Activated T-cell treated with anti-CD3 and anti-CD28 coated beads, Interleukin-2, amount 50 U/mL, for 1 hour (primary cell): Measurements from ENCODE around the gene SERPINA9.

ENCODE experiments used
- DNase-seq: peaks from one replicate; pipeline ENCODE4 v3.0.0-alpha.2; 2020

Gene SERPINA9

DNA sequence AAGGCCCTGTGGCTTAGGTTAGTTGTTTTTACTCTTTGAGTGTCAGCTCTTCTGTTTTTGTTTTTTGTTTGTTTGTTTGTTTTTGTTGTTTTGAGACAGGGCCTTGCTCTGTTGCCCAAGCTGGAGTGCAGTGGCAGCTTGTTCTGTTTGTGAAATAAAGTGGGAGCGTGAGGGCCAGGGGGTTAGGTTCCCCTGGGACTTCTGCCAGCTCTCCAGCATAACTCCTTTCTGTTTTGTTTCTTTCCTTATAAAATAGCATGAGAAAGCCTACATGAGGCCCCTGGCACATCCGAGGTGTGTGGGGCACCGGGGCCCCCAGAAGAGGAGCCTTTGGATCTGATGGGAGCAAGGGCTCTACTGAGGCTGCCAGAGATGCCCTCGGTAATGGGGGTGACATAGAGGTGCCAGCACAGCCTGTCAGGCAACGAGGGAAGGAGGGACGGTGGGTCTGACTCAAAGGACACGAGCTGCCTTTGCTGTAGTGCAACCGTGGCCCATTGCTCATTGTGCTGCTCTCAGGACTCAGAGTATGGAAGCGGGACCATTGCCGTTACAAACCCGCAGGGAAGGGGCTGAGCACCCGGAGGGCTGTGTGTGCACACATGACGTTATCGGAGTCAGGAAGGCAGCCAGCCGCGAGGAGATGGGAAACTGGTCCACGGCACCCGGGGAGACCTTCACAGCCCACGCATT lies 14.3 kb downstream of the SERPINA9 start:
- DNase-seq: no peak

DNA sequence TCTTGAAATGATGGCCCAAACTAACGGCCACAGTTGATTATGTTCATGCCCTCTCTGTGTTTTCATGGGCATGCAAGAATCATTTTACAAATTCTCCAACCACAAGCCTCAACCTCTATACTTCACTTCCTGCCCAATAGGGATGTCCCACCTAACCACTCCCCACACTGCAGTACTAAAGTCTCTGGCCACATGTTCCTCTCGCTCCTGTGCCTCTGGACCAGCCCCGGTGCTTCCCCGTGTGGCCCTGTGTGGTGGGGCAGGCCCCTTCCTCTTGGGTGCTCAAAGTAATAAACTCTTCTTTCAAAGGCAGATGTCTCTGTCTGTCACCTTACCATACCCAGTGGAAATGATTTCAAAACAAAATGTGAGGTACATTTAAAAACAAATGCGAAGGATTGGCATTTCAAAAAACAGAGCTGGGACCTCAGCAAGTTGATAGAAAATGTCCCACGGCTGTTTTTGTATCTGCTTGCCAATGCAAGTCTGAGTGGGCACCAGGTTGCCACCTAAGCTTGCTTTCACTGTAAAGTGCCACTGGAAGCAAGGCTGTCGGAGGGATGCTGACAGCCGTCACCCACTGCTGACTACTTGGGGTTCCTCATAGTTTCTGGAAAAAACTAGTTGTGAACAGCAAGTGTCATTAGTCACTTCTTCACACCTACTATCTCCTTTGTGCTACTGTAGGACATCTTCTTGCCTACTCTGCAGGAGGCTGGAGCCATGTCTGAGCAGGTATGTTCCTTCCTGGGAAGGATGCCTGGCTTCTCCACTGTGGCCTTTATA lies 15.2 kb downstream of the SERPINA9 start:
- no peak for DNase-seq

DNA sequence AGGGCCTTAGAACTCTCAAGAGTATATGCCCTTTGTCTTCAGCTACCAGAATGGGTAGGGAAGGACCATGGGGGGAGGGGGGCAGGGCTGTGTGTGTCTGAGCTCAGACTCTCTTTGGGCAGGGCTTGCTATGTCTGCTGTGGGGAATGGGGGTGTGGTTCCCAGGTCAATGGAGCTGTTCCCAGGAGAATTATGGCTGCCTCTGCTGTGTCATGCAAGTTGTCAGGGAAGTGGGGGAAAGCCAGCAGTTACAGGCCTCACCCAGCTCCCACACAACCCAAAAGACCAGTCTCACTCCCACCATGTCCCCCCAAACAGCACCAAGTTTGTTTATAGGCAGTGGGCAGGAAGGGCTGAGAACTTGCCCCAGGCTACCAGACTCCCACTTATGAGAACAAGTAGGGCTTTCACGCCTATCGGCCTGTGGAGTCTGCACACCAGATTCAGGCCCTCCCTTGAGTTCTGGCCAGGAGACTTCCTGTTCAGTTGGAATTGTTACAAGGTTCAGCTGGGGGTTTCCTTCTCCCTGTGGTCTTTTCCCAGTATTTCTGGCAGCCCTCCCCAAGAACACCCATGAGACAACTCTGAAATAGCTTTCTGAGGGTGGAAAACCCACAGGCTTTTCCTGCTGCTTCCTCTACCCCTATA lies 17.3 kb downstream of the SERPINA9 start:
- no peak for DNase-seq

DNA sequence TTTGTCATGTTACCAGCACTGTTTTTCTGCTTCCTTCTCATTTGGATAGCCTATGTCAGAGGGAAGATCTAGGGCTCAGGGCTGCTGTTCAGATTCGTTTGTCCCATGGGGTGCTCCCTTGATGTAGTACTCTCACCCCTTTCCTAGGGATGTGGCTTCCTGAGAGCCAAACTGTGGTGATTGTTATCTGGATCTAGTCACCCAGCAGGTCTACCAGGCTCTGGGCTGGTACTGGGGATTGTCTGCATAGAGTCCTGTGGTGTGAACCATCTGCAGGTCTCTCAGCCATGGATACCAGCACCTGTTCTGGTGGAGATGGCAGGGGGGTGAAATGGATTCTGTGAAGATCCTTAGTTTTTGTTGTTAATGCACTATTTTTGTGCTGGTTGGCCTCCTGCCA lies 17.9 kb downstream of the SERPINA9 start:
- no peak for DNase-seq

DNA sequence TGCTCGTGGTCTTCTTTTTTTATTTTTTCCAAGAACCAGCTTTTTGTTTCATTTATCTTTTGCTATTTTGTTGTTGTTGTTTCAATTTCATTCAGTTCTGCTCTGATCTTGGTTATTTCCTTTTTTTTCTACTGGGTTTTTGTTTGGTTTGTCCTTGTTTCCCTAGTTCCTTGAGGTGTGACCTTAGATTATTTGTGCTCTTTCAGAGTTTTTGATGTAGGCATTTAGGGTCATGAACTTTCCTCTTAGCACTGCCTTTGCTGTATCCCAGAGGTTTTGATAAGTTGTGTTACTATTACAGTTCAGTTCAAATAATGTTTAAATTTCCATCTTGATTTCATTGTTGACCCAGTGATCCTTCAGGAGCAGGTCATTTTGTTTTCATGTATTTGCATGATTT lies 20.1 kb downstream of the SERPINA9 start:
- no peak for DNase-seq

DNA sequence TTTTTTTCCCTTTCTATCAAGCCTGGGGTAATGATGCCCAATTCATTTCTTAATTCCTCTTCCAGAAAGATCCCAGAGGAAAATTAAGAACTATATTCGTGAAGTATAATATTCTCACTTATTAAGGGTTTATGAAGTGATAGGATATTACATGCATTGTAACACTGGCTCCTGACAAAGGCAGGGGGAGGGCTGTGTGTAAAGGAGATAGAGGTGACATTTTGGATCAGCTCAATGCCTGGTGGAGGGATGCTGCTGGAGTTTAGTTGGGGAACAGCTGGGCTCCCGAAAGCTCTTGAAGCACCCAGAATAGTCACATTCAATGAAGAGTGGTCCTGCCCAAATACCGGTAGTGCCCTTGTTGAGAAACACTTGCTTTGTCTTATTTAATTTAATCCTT lies 24.2 kb downstream of the SERPINA9 start:
- DNase-seq: no peak

DNA sequence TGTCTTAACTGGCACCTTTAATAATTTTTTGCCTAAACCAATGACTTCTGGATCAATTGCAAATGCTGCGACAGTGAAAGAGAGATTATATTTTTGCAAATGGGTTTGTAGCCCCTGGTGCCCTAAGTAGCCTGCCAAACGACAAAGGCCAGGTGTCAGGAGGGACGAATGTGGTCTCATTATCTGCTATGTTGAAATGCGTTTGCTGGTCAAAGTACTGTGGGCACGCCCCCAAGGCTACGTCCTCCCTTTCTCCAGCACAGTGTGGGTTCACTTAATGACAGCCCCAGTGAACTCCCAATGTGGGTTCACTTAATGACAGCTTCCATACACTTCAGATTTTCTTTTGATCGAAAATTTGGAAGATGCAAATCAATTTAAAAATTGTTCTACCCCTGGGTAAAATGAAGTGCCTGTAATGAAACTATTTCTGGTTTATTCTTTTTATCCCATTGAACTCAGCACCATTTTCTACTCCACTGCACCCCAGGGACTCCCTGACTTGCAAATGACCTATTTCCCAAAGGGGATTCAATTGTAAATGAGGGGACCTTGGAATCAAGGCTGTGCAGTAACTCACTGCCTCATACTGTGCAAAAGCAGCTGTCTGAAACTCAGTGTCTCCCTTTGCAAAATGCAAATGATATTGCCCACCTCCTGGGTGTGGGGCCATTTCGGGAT lies 24.8 kb downstream of the SERPINA9 start:
- no peak for DNase-seq

DNA sequence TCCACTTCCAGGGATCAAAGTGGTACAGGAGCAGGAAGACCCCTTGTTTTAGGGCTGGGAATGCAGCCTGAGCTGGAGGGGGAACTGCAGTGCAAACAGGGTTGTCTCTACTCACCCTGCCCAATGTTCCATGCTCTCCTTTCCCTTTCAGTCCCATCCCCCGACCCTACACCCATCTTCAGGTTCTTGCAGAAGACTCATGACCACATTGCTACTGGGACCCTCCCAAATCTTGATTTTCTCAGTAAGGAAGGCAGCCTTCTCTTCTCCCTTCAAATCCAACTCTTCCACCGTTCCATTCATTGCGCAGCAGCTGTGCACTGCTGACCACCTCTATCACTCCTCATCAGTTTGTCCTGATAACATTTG lies 25.3 kb downstream of the SERPINA9 start:
- no peak for DNase-seq

DNA sequence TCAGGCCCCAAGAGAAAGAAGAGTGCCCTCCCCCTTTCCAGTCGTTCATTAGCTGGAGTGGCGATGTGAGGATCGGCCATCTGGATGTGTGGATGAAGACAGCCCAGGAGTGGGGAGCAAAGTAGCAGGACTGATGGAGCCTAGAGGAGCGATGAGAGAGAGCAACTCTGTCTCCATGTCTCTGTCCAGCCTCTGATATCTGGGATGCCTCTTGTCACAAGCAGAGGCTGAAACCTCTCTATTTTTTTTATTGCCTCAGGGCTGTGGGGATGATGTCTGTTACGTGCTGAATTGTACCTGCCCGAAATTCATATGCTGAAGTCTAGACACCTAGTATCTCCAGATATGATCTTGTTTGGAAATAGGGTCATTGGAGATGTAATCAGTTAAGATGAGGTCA lies 26.1 kb downstream of the SERPINA9 start:
- DNase-seq: no peak

DNA sequence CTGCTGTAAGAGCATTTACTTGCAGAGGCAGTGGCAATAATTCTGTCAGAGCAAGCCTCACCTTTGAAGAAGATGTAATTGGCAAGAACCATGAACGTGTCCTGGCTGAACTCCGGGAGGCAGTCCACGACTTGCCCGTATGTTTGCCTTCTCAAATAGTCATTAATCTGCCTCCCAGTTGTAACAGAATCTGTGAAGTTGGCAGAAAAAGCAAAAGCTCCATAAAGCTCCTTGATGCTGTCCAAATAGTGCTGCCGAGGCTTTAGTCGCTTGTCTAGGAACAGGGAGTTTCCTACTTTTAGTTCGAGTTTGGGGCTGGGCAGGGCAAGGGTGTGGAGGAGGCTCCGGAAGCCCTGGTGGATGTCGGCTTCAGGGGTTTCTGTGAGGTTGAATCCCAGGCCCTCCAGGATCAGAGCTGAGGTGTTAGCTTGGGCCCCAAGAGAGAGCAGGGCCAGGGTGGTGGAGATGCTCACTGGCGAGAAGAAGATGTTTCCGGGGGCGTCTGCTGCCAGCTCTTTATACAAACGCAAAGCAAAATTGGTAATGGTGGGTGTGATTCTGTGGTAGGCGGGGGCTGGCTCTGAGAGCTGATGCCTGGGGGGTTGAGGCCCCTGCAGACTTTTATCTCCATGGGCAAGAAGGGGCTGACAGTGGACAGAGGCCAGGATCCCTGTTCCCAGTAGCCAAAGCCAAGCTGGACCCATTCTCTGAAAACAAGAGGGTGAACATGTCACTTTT lies 27.8 kb downstream of the SERPINA9 start:
- no peak for DNase-seq

DNA sequence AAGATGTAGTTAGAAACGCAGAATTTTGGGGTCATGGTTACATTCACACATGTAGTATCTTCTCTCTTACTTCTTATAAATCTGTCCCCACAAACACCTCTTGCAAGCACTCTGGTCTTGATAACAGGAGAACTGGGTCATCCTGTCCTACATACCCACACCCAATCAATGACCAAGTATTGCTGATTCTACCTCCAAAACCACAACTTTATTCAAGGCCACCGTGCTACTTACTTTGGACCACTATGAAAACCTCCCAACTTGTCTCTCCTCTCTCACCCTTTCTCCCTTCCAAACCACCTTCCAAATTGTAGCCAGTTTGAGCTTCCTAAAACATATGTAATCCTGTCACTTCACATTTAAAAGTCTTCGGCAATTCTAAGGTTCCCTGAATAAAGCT lies 28.8 kb downstream of the SERPINA9 start:
- no peak for DNase-seq

DNA sequence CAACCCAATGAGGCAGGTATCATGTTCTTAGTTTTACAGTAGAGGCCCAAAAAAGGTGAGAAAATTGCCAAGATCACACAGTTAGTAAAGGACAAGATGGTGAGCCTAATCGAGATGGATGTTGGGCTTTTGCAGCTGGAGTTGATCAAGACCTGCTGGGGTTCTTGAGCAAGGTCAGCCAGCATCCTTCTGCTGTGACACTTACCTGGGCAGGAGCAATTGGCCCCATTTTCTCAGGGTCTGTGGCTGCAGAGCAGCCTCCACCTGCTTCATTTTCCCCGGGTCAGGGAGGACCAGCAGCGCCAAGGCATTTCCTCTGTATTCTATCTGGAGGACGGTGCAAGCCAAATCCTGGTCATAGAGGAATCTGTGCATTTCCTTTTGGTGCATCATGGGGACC lies 29.9 kb downstream of the SERPINA9 start:
- no peak for DNase-seq

DNA sequence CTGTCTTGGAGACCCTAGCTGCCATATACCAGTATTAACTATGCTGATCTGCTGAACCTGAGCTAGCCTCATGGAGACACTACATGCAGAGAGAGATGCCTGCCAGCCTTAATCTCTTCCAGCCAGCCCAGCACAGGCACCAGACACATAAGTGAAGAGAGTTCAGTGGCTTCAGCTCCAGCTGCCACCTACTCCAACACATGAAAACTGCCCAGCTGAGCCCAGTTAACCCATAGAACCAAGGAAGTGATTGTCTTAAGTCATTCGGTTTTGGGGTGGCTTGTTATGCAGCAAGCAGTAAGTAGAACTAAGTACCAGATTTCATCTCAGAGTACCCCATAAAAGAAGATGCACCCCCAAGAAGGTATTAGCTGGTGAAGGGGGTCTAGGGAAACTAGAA lies 31.0 kb downstream of the SERPINA9 start:
- DNase-seq: no peak

DNA sequence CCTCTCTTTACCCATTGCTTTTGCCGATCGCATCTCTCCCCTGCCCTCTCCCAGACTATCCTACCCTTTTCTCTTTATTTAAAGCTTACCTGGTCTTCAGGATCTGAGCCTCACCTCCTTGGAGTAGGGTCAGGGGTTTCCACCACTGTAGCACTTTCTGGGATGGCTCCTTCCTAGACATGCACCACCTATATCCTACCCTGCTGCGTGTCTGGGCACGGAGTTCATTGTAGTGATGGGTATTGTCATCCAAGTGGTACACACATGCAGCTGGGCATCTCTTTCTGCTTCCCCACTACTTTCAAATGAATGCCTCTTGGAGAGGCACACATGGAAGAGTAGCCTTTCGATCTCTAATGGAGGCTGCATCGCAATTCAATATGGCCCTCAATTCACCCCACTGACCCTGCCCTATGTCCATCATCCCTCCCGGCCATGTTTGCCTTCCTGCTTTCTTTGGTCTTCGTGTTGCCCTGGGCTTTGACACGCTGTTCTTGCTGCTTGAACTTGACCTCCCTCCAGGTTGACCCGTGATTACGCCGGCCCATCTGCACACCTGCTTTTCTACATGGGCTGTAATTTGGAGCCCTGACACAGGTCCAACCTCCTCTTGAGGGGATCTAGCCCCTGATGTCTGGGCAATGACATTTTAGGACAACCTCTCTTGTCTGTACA lies 34.3 kb downstream of the SERPINA9 start:
- no peak for DNase-seq

DNA sequence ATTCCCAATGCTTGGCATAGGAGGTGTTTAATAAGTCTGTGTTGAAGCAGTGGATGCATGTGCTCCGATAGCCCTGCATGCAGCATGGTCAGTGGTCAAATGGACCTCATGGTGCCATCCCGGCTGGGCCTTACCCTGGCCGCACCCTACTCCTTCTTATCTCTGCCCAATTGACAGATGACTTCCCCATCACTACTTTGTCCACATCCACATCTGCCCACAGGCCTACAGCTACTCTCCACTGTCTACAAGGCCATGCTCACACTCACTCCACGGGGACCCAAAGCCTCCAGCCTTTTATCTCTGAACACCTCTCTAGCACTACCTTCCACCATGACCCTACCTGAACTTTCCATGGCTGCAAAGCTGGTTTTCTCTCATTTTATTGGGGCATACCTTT lies 34.9 kb downstream of the SERPINA9 start:
- no peak for DNase-seq

DNA sequence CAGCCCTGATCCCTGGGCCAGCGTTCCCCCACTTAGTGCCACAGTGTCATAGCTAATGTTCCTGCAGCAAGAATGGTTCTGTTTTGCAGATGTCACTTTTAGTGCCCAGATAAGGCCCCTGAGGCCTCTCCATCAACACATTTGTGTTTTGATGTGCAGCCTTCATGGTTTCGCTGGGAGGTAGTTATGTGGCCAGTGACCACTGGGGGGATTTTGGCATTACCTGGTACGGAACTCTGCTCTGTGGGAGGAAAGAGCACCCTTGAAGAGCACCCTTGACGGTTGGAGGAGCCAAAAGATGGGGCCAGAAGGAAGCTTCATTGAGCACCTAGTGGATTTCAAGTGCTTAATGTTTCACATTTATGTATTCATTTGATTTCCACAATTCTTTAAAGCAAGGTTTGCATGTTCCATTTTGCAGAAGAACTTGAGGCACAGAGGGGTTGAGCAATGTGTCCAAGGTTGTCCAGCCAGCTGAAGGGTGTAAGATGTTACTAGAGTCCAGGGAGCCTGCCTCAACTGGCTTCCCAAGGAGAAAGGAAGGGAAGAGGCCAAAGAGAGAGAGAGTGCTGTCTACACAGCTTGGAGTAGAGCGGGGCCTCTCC lies 36.4 kb downstream of the SERPINA9 start:
- no peak for DNase-seq

DNA sequence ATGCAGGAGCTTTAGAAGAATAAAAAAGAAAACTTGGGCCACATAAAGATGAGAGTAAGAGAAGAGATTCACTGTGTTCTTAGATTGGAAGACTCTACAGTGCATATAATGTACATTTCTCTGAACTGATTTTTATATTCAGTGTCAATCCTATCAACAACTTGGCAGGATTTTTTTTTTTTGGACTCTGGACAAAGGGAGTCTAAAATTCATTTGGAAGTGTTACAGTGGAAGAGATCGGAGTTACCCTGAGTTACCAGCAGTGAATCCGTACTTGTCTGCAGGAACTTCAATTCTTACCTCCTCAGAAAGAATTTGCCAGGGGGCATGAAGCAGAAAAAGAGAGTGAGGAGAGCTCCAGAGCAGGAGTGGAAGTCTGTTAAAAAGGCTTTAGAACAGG lies 47.4 kb downstream of the SERPINA9 start:
- DNase-seq: no peak

DNA sequence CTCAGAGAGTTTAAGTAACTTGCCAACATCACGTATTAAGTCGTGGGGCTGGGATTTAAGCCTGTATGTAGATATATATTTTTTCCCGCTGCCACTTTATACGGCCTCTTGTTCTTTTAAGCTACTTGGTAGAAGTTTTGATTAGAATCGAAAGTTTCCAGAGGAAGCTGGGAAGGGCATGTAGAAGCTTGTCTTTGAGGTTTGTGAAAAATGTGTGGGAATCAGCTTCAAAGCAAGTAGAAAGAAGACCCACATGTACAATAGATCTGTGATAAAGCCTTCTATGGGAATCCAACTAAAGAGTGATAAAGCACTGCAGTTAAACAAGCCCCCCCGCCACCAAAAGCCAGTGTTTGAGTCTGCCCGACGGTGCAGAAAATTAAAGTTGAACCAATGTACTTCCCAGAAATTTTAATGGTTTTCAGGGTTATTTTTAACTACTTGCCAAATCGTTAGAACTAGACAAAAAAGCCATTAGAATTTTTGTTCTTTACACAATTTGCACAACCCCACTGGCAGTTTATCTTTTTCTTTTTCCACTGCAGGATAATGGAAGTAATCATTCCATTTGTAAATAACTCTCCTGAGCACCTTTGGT lies 48.9 kb downstream of the SERPINA9 start:
- DNase-seq: no peak

DNA sequence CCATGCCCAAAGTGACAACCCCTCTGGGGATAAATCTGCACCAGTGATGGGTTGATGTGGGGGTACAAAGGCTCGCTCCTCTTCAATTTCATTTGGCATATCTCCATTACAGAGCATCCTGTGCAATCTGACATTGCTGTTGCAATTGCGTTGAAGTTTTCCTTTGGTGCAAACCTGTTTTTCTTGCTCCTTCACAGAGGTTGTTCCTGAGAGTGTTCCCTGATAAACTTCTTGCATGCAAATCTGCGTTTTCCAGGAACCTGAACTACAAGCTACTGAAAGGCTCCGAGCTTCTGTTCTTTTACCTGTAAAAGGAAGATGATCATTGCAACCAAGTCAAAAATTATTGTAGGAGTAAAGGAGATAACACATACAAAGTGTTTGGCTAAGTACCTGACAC lies 49.5 kb downstream of the SERPINA9 start:
- DNase-seq: no peak

DNA sequence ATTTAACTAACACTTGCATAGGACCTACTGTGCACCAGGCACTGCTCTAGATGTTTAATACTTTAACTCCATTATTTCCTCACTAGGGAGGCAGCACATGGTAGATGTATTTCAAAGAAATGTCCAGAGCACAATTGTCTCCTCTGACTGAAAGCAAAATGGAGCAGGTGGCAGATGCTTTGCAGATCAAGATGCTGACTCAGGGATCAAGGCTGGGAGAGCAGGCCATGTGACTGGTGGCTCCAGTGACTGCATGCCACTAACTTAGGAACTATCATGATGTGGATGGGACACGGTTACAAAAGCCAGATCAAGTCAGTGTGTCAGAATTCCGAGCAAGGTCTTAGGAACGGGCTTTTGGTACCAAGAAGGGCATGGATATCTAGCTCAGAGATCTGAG lies 51.6 kb downstream of the SERPINA9 start:
- no peak for DNase-seq

DNA sequence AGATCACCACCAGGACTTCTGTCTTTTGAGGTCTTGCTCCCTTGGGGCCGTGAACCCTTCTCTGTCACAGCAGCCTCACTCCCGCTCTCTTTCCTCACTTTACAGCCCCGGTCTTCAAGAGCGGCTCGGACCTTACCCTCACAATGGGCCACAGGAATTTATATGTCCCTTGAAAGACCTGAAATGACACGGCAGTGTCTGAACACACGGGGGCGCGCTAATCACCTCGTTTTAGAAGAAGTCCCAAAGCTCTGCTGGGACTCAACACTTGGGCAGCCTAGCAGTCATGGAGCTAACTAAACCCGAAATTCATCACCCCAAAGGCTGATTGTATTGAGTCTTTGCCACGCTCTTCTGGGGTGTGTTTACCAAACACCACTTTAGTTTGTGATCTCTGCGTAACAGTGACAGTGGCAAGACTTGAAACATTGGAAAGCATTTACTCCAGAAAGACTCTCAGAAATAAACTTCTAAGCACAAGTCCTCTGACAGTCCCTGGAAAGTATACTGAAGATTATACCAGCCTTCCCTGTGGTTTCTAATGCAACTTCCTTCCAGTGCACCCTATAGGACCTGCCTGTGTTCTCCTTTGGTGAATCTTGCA lies 52.4 kb downstream of the SERPINA9 start:
- DNase-seq: no peak
